Measurements from ENCODE around the gene CCPG1. TPM values are rescaled to one million over a fixed set of nuclear protein-coding genes. Genes with fewer than 3 reads are reported as not detected.
A peak's percentile ranks its signal among the peaks of the same experiment; 100 is the strongest.
"Not testable (repeated sequence)": the region's sequence is repeated elsewhere in the genome, so short reads cannot be mapped to it uniquely, and the experiment has no call there.

CCPG1 gene, protein sequence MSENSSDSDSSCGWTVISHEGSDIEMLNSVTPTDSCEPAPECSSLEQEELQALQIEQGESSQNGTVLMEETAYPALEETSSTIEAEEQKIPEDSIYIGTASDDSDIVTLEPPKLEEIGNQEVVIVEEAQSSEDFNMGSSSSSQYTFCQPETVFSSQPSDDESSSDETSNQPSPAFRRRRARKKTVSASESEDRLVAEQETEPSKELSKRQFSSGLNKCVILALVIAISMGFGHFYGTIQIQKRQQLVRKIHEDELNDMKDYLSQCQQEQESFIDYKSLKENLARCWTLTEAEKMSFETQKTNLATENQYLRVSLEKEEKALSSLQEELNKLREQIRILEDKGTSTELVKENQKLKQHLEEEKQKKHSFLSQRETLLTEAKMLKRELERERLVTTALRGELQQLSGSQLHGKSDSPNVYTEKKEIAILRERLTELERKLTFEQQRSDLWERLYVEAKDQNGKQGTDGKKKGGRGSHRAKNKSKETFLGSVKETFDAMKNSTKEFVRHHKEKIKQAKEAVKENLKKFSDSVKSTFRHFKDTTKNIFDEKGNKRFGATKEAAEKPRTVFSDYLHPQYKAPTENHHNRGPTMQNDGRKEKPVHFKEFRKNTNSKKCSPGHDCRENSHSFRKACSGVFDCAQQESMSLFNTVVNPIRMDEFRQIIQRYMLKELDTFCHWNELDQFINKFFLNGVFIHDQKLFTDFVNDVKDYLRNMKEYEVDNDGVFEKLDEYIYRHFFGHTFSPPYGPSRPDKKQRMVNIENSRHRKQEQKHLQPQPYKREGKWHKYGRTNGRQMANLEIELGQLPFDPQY
- 31.5 TPM for total RNA-seq (ENCODE audit: unreplicated experiment)
- long read RNA-seq, full-length matches to known transcripts, result 23 of 25 reads
- long read RNA-seq, partial matches to known transcripts, result 2 of 25 reads
- long read RNA-seq, other reads (novel, unspliced or antisense), result 0 of 25 reads

- peak within 1 kb of the TSS; percentile 99 for H3K27ac Mint-ChIP-seq (ENCODE audit: unreplicated experiment)
- H3K4me3 Mint-ChIP-seq (ENCODE audit: unreplicated experiment), result peak within 1 kb of the TSS; percentile 99
Observed at GRCh38 chr15:55408012-55408928, at the start of gene CCPG1, which contains the start of gene PIERCE2. Gene CCPG1 (minus strand): TSS chr15:55408359. CDS start chr15:55389424, 18,935 bp downstream. Gene PIERCE2 (plus strand): TSS chr15:55408495. CDS start chr15:55408769, 274 bp downstream.

GRCh38 chr15:55457401-55458022 lies 49.4 kb upstream of the CCPG1 start:
- no peaks in the 10 kb centered on the region for H3K9me3 Mint-ChIP-seq (ENCODE audit: unreplicated experiment)
- H3K4me3 Mint-ChIP-seq (ENCODE audit: unreplicated experiment), result no peak overlapping the region

More at GRCh38 chr15:55408012-55408928, at the start of gene CCPG1, which contains the start of gene PIERCE2:
- peak; percentile 95 for DNase-seq (ENCODE audit: low spot score)
- Mint-ChIP-seq H3K36me3 (ENCODE audit: low read depth, unreplicated experiment) (peaks cover 5% of the 10 kb centered on the region), H3K4me1 (ENCODE audit: unreplicated experiment) (peaks cover 14% of the 10 kb centered on the region), H3K9me3 (ENCODE audit: unreplicated experiment) (no peaks in the 10 kb centered on the region), H3K27me3 (ENCODE audit: unreplicated experiment) (peaks cover 11% of the 10 kb centered on the region)
- TF ChIP-seq, protein P1, sequence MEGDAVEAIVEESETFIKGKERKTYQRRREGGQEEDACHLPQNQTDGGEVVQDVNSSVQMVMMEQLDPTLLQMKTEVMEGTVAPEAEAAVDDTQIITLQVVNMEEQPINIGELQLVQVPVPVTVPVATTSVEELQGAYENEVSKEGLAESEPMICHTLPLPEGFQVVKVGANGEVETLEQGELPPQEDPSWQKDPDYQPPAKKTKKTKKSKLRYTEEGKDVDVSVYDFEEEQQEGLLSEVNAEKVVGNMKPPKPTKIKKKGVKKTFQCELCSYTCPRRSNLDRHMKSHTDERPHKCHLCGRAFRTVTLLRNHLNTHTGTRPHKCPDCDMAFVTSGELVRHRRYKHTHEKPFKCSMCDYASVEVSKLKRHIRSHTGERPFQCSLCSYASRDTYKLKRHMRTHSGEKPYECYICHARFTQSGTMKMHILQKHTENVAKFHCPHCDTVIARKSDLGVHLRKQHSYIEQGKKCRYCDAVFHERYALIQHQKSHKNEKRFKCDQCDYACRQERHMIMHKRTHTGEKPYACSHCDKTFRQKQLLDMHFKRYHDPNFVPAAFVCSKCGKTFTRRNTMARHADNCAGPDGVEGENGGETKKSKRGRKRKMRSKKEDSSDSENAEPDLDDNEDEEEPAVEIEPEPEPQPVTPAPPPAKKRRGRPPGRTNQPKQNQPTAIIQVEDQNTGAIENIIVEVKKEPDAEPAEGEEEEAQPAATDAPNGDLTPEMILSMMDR (IDR thresholded peaks at IDR 0.05; ENCODE audit: unreplicated experiment), result peak; percentile 92

DNA sequence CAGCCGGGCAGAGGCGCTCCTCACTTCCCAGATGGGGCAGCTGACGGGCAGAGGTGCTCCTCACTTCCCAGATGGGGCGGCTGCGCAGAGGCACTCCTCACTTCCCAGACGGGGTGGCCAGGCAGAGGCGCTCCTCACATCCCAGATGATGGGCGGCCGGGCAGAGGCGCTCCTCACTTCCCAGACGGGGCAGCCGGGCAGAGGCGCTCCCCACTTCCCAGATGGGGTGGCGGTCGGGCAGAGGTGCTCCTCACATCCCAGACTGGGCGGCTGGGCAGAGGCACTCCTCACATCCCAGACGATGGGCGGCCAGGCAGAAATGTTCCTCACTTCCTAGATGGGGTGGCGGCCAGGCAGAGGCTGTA lies 38.9 kb upstream of the CCPG1 start:
- H3K4me3 Mint-ChIP-seq (ENCODE audit: unreplicated experiment); H3K27ac Mint-ChIP-seq (ENCODE audit: unreplicated experiment); H3K27me3 Mint-ChIP-seq (ENCODE audit: unreplicated experiment); H3K4me1 Mint-ChIP-seq (ENCODE audit: unreplicated experiment); DNase-seq (ENCODE audit: low spot score); H3K9me3 Mint-ChIP-seq (ENCODE audit: unreplicated experiment): not testable (repeated sequence)
- H3K36me3 Mint-ChIP-seq (ENCODE audit: low read depth, unreplicated experiment), result peaks cover 22% of the 10 kb centered on the region

More at GRCh38 chr15:55457401-55458022, 49.4 kb upstream of the CCPG1 start:
- Mint-ChIP-seq H3K27me3 (ENCODE audit: unreplicated experiment) (peaks cover 3% of the 10 kb centered on the region), H3K27ac (ENCODE audit: unreplicated experiment) (no peak overlapping the region), H3K36me3 (ENCODE audit: low read depth, unreplicated experiment) (peaks cover 4% of the 10 kb centered on the region), H3K4me1 (ENCODE audit: unreplicated experiment) (no peaks in the 10 kb centered on the region)
- TF ChIP-seq, protein P1 (IDR thresholded peaks at IDR 0.05; ENCODE audit: unreplicated experiment), result no peak
- no peak for DNase-seq (ENCODE audit: low spot score)

- H3K27me3 Mint-ChIP-seq (ENCODE audit: unreplicated experiment); DNase-seq (ENCODE audit: low spot score); H3K4me1 Mint-ChIP-seq (ENCODE audit: unreplicated experiment); H3K4me3 Mint-ChIP-seq (ENCODE audit: unreplicated experiment); H3K27ac Mint-ChIP-seq (ENCODE audit: unreplicated experiment); H3K9me3 Mint-ChIP-seq (ENCODE audit: unreplicated experiment): not testable (repeated sequence)
- peaks cover 22% of the 10 kb centered on the region for H3K36me3 Mint-ChIP-seq (ENCODE audit: low read depth, unreplicated experiment)
Observed at GRCh38 chr15:55446379-55447029, 38.3 kb upstream of the CCPG1 start.

DNA sequence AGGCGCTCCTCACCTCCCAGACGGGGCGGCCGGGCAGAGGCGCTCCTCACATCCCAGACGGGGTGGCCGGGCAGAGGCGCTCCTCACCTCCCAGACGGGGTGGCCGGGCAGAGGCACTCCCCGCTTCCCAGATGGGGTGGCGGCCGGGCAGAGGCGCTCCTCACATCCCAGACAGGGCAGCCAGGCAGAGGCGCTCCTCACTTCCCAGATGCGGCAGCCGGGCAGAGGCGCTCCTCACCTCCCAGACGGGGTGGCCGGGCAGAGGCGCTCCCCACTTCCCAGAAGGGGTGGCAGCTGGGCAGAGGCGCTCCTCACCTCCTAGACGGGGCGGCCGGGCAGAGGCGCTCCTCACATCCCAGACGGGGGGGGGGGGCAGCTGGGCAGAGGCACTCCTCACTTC lies 37.8 kb upstream of the CCPG1 start:
- not testable (repeated sequence) for H3K27ac Mint-ChIP-seq (ENCODE audit: unreplicated experiment); H3K9me3 Mint-ChIP-seq (ENCODE audit: unreplicated experiment); H3K4me3 Mint-ChIP-seq (ENCODE audit: unreplicated experiment); H3K27me3 Mint-ChIP-seq (ENCODE audit: unreplicated experiment); H3K4me1 Mint-ChIP-seq (ENCODE audit: unreplicated experiment); DNase-seq (ENCODE audit: low spot score)
- H3K36me3 Mint-ChIP-seq (ENCODE audit: low read depth, unreplicated experiment), result peaks cover 22% of the 10 kb centered on the region

DNA sequence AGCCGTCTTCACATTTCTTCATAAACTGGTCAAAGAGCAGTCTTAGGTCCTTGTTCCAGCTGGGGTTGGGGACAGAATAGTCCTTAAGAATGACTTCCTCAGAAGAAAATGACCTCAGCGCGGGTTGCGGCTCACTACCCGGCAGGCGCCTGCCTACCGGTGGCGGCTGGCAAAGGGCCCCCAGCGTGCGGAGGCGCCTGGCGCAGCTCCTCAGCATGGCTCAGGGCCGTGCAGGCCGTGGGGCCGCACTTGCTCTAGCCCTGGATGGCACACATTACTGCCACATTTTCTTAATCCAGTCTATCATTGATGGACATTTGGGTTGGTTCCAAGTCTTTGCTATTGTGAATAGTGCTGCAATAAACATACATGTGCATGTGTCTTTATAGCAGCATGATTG lies 35.0 kb upstream of the CCPG1 start:
- H3K4me1 Mint-ChIP-seq (ENCODE audit: unreplicated experiment); DNase-seq (ENCODE audit: low spot score); H3K9me3 Mint-ChIP-seq (ENCODE audit: unreplicated experiment); H3K27me3 Mint-ChIP-seq (ENCODE audit: unreplicated experiment); H3K4me3 Mint-ChIP-seq (ENCODE audit: unreplicated experiment); H3K27ac Mint-ChIP-seq (ENCODE audit: unreplicated experiment): not testable (repeated sequence)
- H3K36me3 Mint-ChIP-seq (ENCODE audit: low read depth, unreplicated experiment), result peaks cover 19% of the 10 kb centered on the region
